ENCODE measurements around the gene PKD1. TPM values are rescaled to one million over a fixed set of nuclear protein-coding genes. Genes with fewer than 3 reads are reported as not detected.

PKD1 gene
- total RNA-seq, 4 donors from 2014 or later: 181 to 492 (median 352) TPM

DNA sequence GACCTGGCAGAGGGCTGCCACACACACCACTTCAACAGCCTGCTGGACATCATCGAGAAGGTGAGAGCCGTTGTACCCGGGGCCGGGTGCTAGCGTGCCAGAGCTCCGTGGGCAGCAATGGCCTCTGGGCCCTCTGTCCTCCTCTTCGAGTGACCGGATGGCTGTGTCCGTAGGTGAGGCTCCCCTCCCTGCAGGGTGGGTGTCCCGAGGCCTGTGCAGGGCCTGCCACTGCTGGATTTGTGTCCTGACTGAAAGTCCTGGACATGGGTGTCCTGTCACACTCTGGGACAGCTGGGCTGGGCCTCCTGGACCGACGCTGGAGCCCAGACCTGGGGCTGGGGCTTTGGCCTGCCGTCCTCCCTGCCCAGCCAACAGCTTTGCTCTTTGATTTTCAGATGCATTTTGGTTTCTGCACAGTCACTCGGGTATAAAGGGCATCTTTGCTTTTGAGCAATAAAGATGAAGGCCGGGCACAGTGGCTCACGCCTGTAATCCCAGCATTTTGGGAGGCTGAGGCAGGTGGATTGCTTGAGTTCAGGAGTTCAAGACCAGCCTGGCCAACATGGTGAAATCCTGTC, 71.2 kb downstream of the PKD1 start:
- Histone ChIP-seq H3K27ac (no peak overlapping the region), H3K9me3 (no peaks in the 10 kb centered on the region), H3K27me3 (no peaks in the 10 kb centered on the region), H3K4me3 (no peak overlapping the region), H3K36me3 (peaks cover 0 to 100% of the 10 kb centered on the region in 2 donors), H3K4me1 (no peaks in the 10 kb centered on the region)
- no peak for TF ChIP-seq POLR2A (IDR thresholded peaks at IDR 0.05)
- TF ChIP-seq POLR2AphosphoS5 (IDR thresholded peaks at IDR 0.05): no peak
- TF ChIP-seq, protein P1, sequence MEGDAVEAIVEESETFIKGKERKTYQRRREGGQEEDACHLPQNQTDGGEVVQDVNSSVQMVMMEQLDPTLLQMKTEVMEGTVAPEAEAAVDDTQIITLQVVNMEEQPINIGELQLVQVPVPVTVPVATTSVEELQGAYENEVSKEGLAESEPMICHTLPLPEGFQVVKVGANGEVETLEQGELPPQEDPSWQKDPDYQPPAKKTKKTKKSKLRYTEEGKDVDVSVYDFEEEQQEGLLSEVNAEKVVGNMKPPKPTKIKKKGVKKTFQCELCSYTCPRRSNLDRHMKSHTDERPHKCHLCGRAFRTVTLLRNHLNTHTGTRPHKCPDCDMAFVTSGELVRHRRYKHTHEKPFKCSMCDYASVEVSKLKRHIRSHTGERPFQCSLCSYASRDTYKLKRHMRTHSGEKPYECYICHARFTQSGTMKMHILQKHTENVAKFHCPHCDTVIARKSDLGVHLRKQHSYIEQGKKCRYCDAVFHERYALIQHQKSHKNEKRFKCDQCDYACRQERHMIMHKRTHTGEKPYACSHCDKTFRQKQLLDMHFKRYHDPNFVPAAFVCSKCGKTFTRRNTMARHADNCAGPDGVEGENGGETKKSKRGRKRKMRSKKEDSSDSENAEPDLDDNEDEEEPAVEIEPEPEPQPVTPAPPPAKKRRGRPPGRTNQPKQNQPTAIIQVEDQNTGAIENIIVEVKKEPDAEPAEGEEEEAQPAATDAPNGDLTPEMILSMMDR (IDR thresholded peaks at IDR 0.05): no peak
- TF ChIP-seq EP300 (IDR thresholded peaks at IDR 0.05): no peak
- ATAC-seq: no peak
- 70% methylated on average over 2 of the region's 16 CpGs; no CpG with 5 or more reads in 1 of the 2 donors for WGBS, 2 donors (ENCODE audit: low coverage in 1 of 2)

DNA sequence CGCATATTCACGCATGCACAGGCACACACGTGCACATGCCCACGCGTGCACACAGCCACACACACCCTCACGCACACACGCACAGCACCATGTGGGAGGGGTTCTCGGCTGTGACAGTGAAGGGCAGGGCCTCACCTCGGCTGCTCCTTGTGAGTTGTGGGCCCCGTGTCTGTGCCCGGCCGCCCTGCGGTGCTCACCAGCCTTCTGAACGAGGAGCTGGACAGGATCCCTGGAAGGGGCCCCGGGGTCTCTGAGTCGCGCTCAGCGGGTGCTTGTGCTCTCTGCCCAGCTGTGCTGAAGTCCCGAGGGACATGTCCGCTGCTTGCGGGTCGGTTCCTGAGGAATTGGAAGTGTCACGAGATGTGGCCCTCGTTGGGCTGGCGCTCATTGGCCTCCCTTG, 71.8 kb downstream of the PKD1 start:
- H3K4me3 ChIP-seq: no peak overlapping the region
- peaks cover 0 to 100% of the 10 kb centered on the region in 2 donors for H3K36me3 ChIP-seq
- no peaks in the 10 kb centered on the region for H3K4me1 ChIP-seq
- no CpG with 5 or more reads among the region's 25 CpGs for WGBS, 2 donors (ENCODE audit: low coverage in 1 of 2)
- no peak overlapping the region for H3K27ac ChIP-seq
- TF ChIP-seq EP300 (IDR thresholded peaks at IDR 0.05) (no peak), POLR2AphosphoS5 (IDR thresholded peaks at IDR 0.05) (no peak), POLR2A (IDR thresholded peaks at IDR 0.05) (no peak)
- TF ChIP-seq, protein P1 (IDR thresholded peaks at IDR 0.05): no peak
- no peak for ATAC-seq
- H3K9me3 ChIP-seq: no peaks in the 10 kb centered on the region
- no peaks in the 10 kb centered on the region for H3K27me3 ChIP-seq

DNA sequence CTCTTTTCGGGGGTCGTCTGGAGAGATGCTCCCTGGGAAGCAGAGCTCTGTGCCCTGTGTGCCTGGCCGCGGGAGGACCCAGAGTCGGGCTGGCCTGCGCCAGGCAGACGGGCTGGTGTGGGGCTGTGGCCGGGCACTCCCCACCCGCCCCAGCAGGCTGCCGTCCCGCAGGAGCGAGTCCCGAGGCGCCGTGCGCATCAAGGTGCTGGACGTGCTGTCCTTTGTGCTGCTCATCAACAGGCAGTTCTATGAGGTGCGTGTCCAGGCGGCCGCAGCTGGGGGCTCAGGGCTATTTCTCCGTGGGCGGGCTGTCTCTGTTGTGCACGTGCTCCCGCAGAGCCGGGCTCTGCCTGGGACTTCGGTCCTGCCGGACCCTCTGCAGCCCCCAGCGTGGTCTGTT, 72.9 kb downstream of the PKD1 start:
- Histone ChIP-seq H3K36me3 (peaks cover 0 to 100% of the 10 kb centered on the region in 2 donors), H3K27me3 (no peaks in the 10 kb centered on the region), H3K27ac (no peak overlapping the region), H3K4me1 (no peaks in the 10 kb centered on the region), H3K9me3 (no peaks in the 10 kb centered on the region), H3K4me3 (no peak overlapping the region)
- no peak for ATAC-seq
- TF ChIP-seq POLR2A (IDR thresholded peaks at IDR 0.05) (no peak), POLR2AphosphoS5 (IDR thresholded peaks at IDR 0.05) (no peak), EP300 (IDR thresholded peaks at IDR 0.05) (no peak)
- TF ChIP-seq, protein P1 (IDR thresholded peaks at IDR 0.05): no peak
- 100% methylated on average over 3 of the region's 28 CpGs; no CpG with 5 or more reads in 1 of the 2 donors for WGBS, 2 donors (ENCODE audit: low coverage in 1 of 2)

DNA sequence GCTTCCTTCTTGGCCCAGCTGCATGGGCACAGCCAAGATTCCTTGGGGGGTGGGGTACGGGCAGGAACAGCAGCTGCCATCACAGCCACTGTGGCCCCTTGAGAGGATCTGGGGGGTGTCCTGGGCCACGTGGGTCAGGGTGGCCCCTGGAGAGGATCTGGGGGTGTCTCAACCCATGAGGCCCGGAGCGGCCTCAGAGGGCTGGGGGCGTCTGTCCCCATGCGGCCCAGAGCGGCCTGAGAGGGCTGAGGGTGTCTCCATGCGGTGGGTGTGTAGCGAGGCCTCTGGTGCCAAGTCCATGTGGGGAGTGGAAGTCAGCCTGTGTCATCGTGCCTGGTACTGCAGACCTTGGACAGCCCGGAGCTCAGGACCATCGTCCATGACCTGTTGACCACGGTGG, 74.2 kb downstream of the PKD1 start:
- H3K9me3 ChIP-seq: no peaks in the 10 kb centered on the region
- WGBS, 2 donors (ENCODE audit: low coverage in 1 of 2): no CpG with 5 or more reads among the region's 13 CpGs
- peaks cover 0 to 98% of the 10 kb centered on the region in 2 donors for H3K36me3 ChIP-seq
- TF ChIP-seq, protein P1 (IDR thresholded peaks at IDR 0.05): no peak
- TF ChIP-seq EP300 (IDR thresholded peaks at IDR 0.05) (no peak), POLR2AphosphoS5 (IDR thresholded peaks at IDR 0.05) (no peak), POLR2A (IDR thresholded peaks at IDR 0.05) (no peak)
- H3K27ac ChIP-seq: no peak overlapping the region
- H3K4me1 ChIP-seq: no peaks in the 10 kb centered on the region
- H3K4me3 ChIP-seq: no peak overlapping the region
- no peak for ATAC-seq
- H3K27me3 ChIP-seq: no peaks in the 10 kb centered on the region

DNA sequence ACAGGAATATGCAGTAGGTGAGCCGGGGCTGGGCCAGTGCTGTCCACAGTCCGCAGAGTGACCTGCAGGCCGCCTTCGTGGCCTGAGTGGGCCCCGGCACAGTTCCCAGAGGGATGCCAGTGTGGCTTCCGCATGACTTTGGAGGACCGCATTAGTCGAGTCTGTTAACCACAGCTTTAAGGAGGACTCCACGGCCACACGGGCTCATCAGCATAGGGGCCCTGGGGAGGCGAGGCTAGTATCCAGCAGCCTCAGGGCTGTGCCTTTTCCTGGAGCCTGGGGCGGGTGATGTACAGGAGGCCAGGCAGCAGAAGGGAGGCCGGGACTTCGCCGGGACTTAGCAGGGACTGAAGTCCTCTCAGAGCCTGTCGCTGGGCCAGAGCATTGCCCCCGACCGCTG, 74.7 kb downstream of the PKD1 start:
- Histone ChIP-seq H3K36me3 (peaks cover 0 to 98% of the 10 kb centered on the region in 2 donors), H3K4me3 (no peak overlapping the region), H3K9me3 (no peaks in the 10 kb centered on the region), H3K27me3 (no peaks in the 10 kb centered on the region), H3K27ac (no peak overlapping the region), H3K4me1 (no peaks in the 10 kb centered on the region)
- TF ChIP-seq POLR2A (IDR thresholded peaks at IDR 0.05) (no peak), POLR2AphosphoS5 (IDR thresholded peaks at IDR 0.05) (no peak), EP300 (IDR thresholded peaks at IDR 0.05) (no peak)
- TF ChIP-seq, protein P1 (IDR thresholded peaks at IDR 0.05): no peak
- ATAC-seq: no peak
- WGBS, 2 donors (ENCODE audit: low coverage in 1 of 2): no CpG with 5 or more reads among the region's 18 CpGs
